Uterus (tissue), 4 donors: ENCODE measurements around the gene MED13L. TPM values are rescaled to one million over a fixed set of nuclear protein-coding genes. Genes with fewer than 3 reads are reported as not detected.

Experiments used
- DNase-seq, 2 donors: peaks; one replicate each; pipeline ENCODE4 v3.0.0-alpha.2; 2019 to 2020
- H3K27ac ChIP-seq, 2 donors: fragments of 200-600 bp; sonication (generic); 1 replicate in 1 of 2; 2 replicates in 1 of 2; pipeline ENCODE4 v1.5.1; 2016 to 2018
- H3K27me3 ChIP-seq, 2 donors: fragments of 200-600 bp; sonication (generic); one replicate each; pipeline ENCODE4 v1.5.1; 2018 to 2019; ENCODE audit warnings: control low read depth in 1 of 2
- H3K36me3 ChIP-seq, 2 donors: fragments of 200-600 bp; sonication (generic); one replicate each; pipeline ENCODE4 v1.5.1; 2019; ENCODE audit warnings: control low read depth in 1 of 2
- H3K4me1 ChIP-seq, 2 donors: fragments of 200-600 bp; sonication (generic); one replicate each; pipeline ENCODE4 v1.5.1; 2018 to 2019; ENCODE audit warnings: control low read depth in 1 of 2
- H3K4me3 ChIP-seq, 2 donors: fragments of 200-600 bp; sonication (generic); 1 replicate in 1 of 2; 2 replicates in 1 of 2; pipeline ENCODE4 v1.5.1; 2018 to 2019; ENCODE audit warnings: mild to moderate bottlenecking in 1 of 2
- H3K9me3 ChIP-seq, 2 donors: fragments of 200-600 bp; sonication (generic); one replicate each; pipeline ENCODE4 v1.5.1; 2019; ENCODE audit warnings: control low read depth in 1 of 2
- CTCF ChIP-seq, 4 experiments: fragments of 200-600 bp in 2 of 4; fragments of 450-650 bp in 2 of 4; sonication (generic) in 2 of 4; IDR thresholded peaks; one replicate each; pipeline ENCODE4 v1.5.1; 2016 to 2019; ENCODE audit warnings: antibody characterized with exemption in 4 of 4, mild to moderate bottlenecking in 2 of 4, moderate library complexity in 1 of 4
- POLR2A ChIP-seq, 2 donors: fragments of 450-650 bp; IDR thresholded peaks; one replicate each; pipeline ENCODE4 v1.6.1; 2016; ENCODE audit warnings: antibody characterized with exemption in 2 of 2, mild to moderate bottlenecking in 1 of 2, moderate library complexity in 1 of 2
- intact Hi-C: fragments of 100-400 bp; cut with DNase I; formaldehyde crosslinking; loops from one replicate; pipeline ENCODE4 v1.15.1; 2023; ENCODE audit warnings: low total_unique reads
- total RNA-seq, 4 donors: library from RNA; depleted of rRNA in 3 of 4; stranded (reverse); fragments of >200 nt in 3 of 4; gene quantifications; one replicate each; pipeline versions ENCODE4 v1.1.0 to v1.2.4, GENCODE V29; 2014 to 2023
- donor health status: DM: yes; HTN: yes; CAD: no.

Gene MED13L
- total RNA-seq, 4 donors from 2014 or later, result 189 to 314 (median 254) TPM

GRCh38 chr12:115957686-115958290 is 319.7 kb downstream of the MED13L start:
- no peak for DNase-seq
- Histone ChIP-seq H3K4me1 (no peaks in the 10 kb centered on the region), H3K4me3 (no peak overlapping the region), H3K36me3 (no peaks in the 10 kb centered on the region), H3K9me3 (no peaks in the 10 kb centered on the region), H3K27ac (no peak overlapping the region), H3K27me3 (no peaks in the 10 kb centered on the region)
- intact Hi-C loops, result no loop called here
- TF ChIP-seq POLR2A (IDR thresholded peaks at IDR 0.05) (no peak), CTCF (IDR thresholded peaks at IDR 0.05) (no peak)

- H3K4me1 ChIP-seq, result no peaks in the 10 kb centered on the region
- no peaks in the 10 kb centered on the region for H3K27me3 ChIP-seq
- H3K27ac ChIP-seq, result no peak overlapping the region
Observed at GRCh38 chr12:115956659-115957058, 320.8 kb downstream of the MED13L start.

GRCh38 chr12:115956236-115956635 is 321.3 kb downstream of the MED13L start:
- H3K9me3 ChIP-seq, result no peaks in the 10 kb centered on the region
- no peak overlapping the region for H3K4me3 ChIP-seq
- H3K4me1 ChIP-seq, result no peaks in the 10 kb centered on the region
- H3K36me3 ChIP-seq, result no peaks in the 10 kb centered on the region
- intact Hi-C loops, result no loop called here
- no peak overlapping the region for H3K27ac ChIP-seq
- no peak for DNase-seq
- TF ChIP-seq CTCF (IDR thresholded peaks at IDR 0.05) (no peak), POLR2A (IDR thresholded peaks at IDR 0.05) (no peak)
- no peaks in the 10 kb centered on the region for H3K27me3 ChIP-seq

More at GRCh38 chr12:115956659-115957058, 320.8 kb downstream of the MED13L start:
- Histone ChIP-seq H3K9me3 (no peaks in the 10 kb centered on the region), H3K4me3 (no peak overlapping the region), H3K36me3 (no peaks in the 10 kb centered on the region)
- DNase-seq, result no peak
- TF ChIP-seq CTCF (IDR thresholded peaks at IDR 0.05) (no peak), POLR2A (IDR thresholded peaks at IDR 0.05) (no peak)
- intact Hi-C loops, result no loop called here

- TF ChIP-seq POLR2A (IDR thresholded peaks at IDR 0.05), result no peak
- no peak for TF ChIP-seq CTCF (IDR thresholded peaks at IDR 0.05)
Observed at GRCh38 chr12:115953450-115953849, 324.0 kb downstream of the MED13L start.

GRCh38 chr12:115953031-115953430 is 324.5 kb downstream of the MED13L start:
- Histone ChIP-seq H3K4me1 (no peaks in the 10 kb centered on the region), H3K27me3 (no peaks in the 10 kb centered on the region), H3K36me3 (no peaks in the 10 kb centered on the region), H3K9me3 (no peaks in the 10 kb centered on the region), H3K4me3 (no peak overlapping the region), H3K27ac (no peak overlapping the region)
- intact Hi-C loops, result no loop called here
- no peak for DNase-seq
- TF ChIP-seq CTCF (IDR thresholded peaks at IDR 0.05) (no peak), POLR2A (IDR thresholded peaks at IDR 0.05) (no peak)

More at GRCh38 chr12:115953450-115953849, 324.0 kb downstream of the MED13L start:
- no peaks in the 10 kb centered on the region for H3K4me1 ChIP-seq
- H3K27me3 ChIP-seq, result no peaks in the 10 kb centered on the region
- H3K36me3 ChIP-seq, result no peaks in the 10 kb centered on the region
- H3K4me3 ChIP-seq, result no peak overlapping the region
- no peaks in the 10 kb centered on the region for H3K9me3 ChIP-seq
- DNase-seq, result no peak
- no peak overlapping the region for H3K27ac ChIP-seq
- intact Hi-C loops, result no loop called here
